AG04449 (cell line): ENCODE measurements around the gene KLRC1.
"Not testable (repeated sequence)": the region's sequence is repeated elsewhere in the genome, so short reads cannot be mapped to it uniquely, and the experiment has no call there.

Experiments used
- CTCF ChIA-PET: fragments of 350-600 bp; formaldehyde crosslinking; extraction: SDS; loops from one replicate; lab custom pipeline; 2021; ENCODE audit warnings: antibody characterized with exemption; lab: Yijun Ruan, JAX
- POLR2A ChIA-PET: fragments of 400-600, 350-600 bp; formaldehyde crosslinking; extraction: SDS; loops from one replicate; lab custom pipeline; 2020; ENCODE audit warnings: antibody characterized with exemption, inconsistent platforms; lab: Yijun Ruan, JAX
- DNase-seq: peaks from one replicate; pipeline ENCODE4 v3.0.0-alpha.2; 2010; ENCODE audit warnings: low read depth, low spot score
- H3K4me3 ChIP-seq: 2 replicates; pipeline ENCODE4 v1.5.1; 2011; ENCODE audit warnings: low read depth, mild to moderate bottlenecking, control low read depth, low read length
- TF ChIP-seq, protein P1 (sequence below): IDR thresholded peaks from one replicate; pipeline ENCODE4 v1.5.1; 2011; ENCODE audit warnings: mild to moderate bottlenecking, moderate library complexity, low read length, control low read depth, inconsistent platforms; ENCODE audit not compliant: insufficient read depth; ENCODE audit errors: missing control alignments

The KLRC1 gene

DNA sequence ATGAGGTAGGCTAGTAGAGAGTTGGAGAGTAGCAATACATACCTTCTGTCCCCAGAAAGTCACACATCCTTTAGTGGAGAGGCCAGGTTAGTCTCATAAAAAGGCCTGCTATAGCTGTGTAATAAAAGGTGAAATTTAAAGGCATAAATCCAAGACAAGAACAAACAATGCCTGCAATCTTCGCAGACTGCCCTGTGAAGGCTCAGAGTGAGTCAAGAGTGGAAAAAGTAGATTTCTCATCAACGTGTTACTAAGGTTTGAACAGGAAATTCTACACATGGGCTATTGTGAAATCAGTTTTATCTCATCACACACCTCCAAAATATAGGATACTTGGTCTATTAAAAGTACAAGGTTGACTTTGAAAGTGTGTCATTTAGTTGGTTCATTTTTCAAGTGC is at the start of gene KLRC1:
KLRC1 (minus strand) TSS at position 222 of the 400 bp plus-strand sequence. CDS start 2,221 bp downstream, outside the sequence.
- no peak within 1 kb of the TSS for H3K4me3 ChIP-seq
- ChIA-PET CTCF (no interaction called here), POLR2A (no interaction called here)
- DNase-seq: no peak
- TF ChIP-seq, protein P1, sequence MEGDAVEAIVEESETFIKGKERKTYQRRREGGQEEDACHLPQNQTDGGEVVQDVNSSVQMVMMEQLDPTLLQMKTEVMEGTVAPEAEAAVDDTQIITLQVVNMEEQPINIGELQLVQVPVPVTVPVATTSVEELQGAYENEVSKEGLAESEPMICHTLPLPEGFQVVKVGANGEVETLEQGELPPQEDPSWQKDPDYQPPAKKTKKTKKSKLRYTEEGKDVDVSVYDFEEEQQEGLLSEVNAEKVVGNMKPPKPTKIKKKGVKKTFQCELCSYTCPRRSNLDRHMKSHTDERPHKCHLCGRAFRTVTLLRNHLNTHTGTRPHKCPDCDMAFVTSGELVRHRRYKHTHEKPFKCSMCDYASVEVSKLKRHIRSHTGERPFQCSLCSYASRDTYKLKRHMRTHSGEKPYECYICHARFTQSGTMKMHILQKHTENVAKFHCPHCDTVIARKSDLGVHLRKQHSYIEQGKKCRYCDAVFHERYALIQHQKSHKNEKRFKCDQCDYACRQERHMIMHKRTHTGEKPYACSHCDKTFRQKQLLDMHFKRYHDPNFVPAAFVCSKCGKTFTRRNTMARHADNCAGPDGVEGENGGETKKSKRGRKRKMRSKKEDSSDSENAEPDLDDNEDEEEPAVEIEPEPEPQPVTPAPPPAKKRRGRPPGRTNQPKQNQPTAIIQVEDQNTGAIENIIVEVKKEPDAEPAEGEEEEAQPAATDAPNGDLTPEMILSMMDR: no peak

DNA sequence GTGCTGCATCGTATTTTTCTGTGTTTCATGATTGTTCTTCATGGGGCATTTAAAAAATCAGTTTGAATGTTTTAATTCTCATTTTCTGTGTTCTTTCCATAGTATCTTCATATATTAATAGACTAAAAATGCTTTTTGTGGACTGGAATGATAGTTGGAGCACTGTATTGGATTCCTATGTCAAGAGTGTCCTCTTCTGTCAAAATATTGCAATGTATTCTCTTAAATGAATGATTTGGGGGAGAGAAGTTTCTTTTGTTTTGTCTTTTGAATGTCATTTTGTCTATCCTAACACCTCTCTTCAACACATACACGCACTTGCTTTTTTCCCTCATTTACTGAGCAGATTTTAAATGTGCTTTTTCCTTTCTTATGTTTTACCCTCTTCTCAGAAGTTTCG is 47.9 kb upstream of the KLRC1 start:
- TF ChIP-seq, protein P1: no peak
- DNase-seq: no peak
- ChIA-PET CTCF (interaction anchor here (1.2 kb wide), 1 partner anchor 13 kb away, joined by 3 read pairs; no protein-coding TSS in a partner anchor), POLR2A (no interaction called here)
- no peak overlapping the region for H3K4me3 ChIP-seq

DNA sequence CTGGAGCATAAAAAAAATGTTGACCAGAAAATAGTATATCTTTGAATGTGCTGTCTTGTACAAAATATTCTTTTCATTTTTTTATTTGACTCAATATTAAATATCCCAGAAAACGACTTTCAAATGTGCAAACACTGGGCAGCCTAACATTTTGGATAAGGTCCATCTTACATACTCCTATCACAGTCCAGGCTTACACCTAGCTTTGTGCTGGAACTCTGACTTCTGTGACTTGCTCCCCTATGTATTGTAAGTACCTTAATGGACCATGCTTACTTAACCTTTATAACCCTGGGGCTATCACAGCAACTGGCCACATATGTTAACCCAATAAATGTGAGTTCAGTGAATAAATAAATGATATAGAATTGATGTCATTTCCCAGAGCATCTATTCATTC is 44.9 kb upstream of the KLRC1 start:
- H3K4me3 ChIP-seq: no peak overlapping the region
- TF ChIP-seq, protein P1: no peak
- ChIA-PET POLR2A (no interaction called here), CTCF (no interaction called here)
- no peak for DNase-seq

DNA sequence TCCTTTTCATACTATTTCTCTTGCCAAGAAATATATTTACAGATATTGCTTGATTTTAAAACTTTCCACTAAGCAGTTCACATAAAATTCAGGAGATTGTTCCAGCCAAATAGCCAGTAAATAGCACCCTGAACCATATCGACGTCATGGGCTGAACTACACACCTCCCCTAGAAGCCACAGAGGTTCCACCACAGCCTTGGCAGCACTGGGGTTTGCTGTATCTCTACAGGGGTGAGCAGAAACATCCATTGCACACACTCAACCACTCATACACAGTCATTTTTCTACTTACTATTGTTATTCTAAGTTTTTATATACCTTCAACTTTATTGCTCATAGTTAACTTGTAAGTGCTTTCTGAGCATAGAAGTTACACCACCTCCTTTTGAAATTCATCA is 44.4 kb upstream of the KLRC1 start:
- H3K4me3 ChIP-seq: no peak overlapping the region
- ChIA-PET POLR2A (no interaction called here), CTCF (no interaction called here)
- TF ChIP-seq, protein P1: no peak
- no peak for DNase-seq

DNA sequence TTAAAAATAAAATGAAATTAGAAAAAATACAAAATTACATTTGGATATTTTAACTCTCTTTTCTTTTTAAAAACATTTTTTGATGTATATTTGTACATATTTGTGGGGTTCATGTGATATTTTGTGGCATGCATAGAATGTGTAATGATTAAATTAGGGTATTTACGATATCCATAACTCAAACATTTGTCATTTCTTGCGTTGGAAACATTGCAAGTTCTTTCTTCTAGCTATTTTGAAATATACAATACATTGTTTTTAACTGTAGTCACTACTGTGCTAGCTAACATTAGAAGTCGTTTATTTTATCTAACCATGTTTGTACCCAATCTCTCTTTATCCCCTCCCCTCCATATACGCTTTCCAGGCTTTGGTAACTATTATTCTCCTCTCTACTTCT is 38.6 kb upstream of the KLRC1 start:
- TF ChIP-seq, protein P1: no peak
- no peak for DNase-seq
- ChIA-PET CTCF (no interaction called here), POLR2A (no interaction called here)
- H3K4me3 ChIP-seq: no peak overlapping the region

DNA sequence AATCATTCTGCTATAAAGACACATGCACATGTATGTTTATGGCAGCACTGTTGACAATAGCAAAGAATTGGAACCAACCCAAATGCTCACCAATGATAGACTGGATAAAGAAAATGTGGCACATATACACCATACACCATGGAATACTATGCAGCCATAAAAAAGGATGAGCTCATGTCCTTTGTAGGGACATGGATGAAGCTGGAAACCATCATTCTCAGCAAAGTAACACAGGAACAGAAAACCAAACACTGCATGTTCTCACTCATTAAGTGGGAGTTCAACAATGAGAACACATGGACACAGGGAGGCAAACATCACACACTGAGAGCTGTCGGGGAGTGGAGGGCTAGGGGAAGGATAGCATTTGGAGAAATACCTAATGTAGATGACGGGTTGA is 34.2 kb upstream of the KLRC1 start:
- DNase-seq, POLR2A ChIA-PET, H3K4me3 ChIP-seq: not testable (repeated sequence)
- CTCF ChIA-PET: interaction anchor here (0.7 kb wide), 1 partner anchor 13 kb away, joined by 3 read pairs; no protein-coding TSS in a partner anchor

DNA sequence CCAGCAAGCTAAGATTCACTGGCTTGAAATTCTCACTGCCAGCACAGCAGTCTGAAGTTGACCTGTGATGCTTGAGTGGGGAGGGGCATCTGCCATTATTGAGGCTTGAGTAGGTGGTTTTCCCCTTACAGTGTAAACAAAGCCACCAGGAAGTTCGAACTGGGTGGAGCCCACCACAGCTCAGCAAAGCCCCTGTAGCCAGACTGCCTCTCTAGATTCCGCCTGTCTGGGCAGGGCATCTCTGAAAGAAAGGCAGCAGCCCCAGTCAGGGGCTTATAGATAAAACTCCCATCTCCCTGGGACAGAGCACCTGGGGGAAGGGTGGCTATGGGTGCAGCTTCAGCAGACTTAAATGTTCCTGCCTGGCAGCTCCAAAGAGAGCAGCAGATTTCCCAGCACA is 28.7 kb upstream of the KLRC1 start:
- POLR2A ChIA-PET, DNase-seq, H3K4me3 ChIP-seq, CTCF ChIA-PET: not testable (repeated sequence)

DNA sequence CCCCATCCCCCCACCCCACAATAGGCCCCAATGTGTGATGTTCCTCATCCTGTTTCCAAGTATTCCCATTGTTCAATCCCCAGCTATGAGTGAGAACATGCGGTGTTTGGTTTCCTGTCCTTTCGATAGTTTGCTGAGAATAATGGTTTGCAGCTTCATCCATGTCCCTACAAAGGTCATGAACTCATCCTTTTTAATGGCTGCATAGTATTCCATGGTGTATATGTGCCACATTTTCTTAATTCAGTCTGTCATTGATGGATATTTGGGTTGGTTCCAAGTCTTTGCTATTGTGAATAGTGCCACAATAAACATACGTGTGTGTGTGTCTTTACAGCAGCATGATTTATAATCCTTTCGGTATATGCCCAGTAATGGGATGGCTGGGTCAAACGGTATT is 19.6 kb upstream of the KLRC1 start:
- CTCF ChIA-PET, POLR2A ChIA-PET, H3K4me3 ChIP-seq, DNase-seq: not testable (repeated sequence)
